Mesenchymal stem cell (in vitro differentiated cells and primary cell): Measurements from ENCODE around the gene CFAP65.

Experiments
- DNase-seq: peaks from one replicate; pipeline ENCODE4 v3.0.0-alpha.2; 2013
- H2AFZ ChIP-seq: one replicate; pipeline ENCODE4 v1.6.1; 2013; ENCODE audit warnings: low read depth, mild to moderate bottlenecking, control low read depth, inconsistent platforms, low read length, moderate library complexity
- H2AK5ac ChIP-seq: 2 replicates; pipeline ENCODE4 v1.6.1; 2013; ENCODE audit warnings: low read length, moderate library complexity, mild to moderate bottlenecking, inconsistent platforms; ENCODE audit not compliant: severe bottlenecking
- H2BK120ac ChIP-seq: one replicate; pipeline ENCODE4 v1.6.1; 2013; ENCODE audit warnings: low read depth, mild to moderate bottlenecking, inconsistent platforms, low read length, moderate library complexity
- H2BK12ac ChIP-seq, 2 experiments: one replicate each; pipeline ENCODE4 v1.6.1; 2013; ENCODE audit warnings: inconsistent platforms in 2 of 2, low read length in 2 of 2, mild to moderate bottlenecking in 2 of 2, moderate library complexity in 2 of 2, control low read depth in 1 of 2
- H2BK15ac ChIP-seq: one replicate; pipeline ENCODE4 v1.6.1; 2013; ENCODE audit warnings: mild to moderate bottlenecking, low read depth, inconsistent platforms; ENCODE audit not compliant: poor library complexity, severe bottlenecking
- H2BK5ac ChIP-seq: 2 replicates; pipeline ENCODE4 v1.6.1; 2013; ENCODE audit warnings: low read depth, mild to moderate bottlenecking, low read length, control low read depth, inconsistent platforms; ENCODE audit not compliant: poor library complexity, severe bottlenecking
- H3K14ac ChIP-seq, 2 experiments: one replicate each; pipeline ENCODE4 v1.6.1; 2013; ENCODE audit warnings: inconsistent platforms in 2 of 2, low read length in 2 of 2, control low read depth in 1 of 2, mild to moderate bottlenecking in 1 of 2, moderate library complexity in 1 of 2
- H3K18ac ChIP-seq, 2 experiments: one replicate each; pipeline ENCODE4 v1.6.1; 2013; ENCODE audit warnings: inconsistent platforms in 2 of 2, low read length in 2 of 2, control low read depth in 1 of 2, low read depth in 1 of 2, mild to moderate bottlenecking in 1 of 2
- H3K23ac ChIP-seq, 2 experiments: one replicate each; pipeline ENCODE4 v1.6.1; 2013; ENCODE audit warnings: inconsistent platforms in 2 of 2, low read length in 2 of 2, mild to moderate bottlenecking in 2 of 2, moderate library complexity in 2 of 2, control low read depth in 1 of 2
- H3K27ac ChIP-seq: 2 replicates; pipeline ENCODE4 v1.5.1; 2013; ENCODE audit warnings: mild to moderate bottlenecking, moderate library complexity, low read length, control low read depth, inconsistent platforms; ENCODE audit not compliant: poor library complexity, severe bottlenecking
- H3K27me3 ChIP-seq, 2 experiments: 2 replicates each; pipeline versions ENCODE4 v1.6.1 to v1.7.0; 2013; ENCODE audit warnings: low read length in 2 of 2, mild to moderate bottlenecking in 2 of 2, moderate library complexity in 2 of 2, control low read depth in 1 of 2, inconsistent platforms in 1 of 2; ENCODE audit not compliant: control insufficient read depth in 1 of 2, insufficient read depth in 1 of 2
- H3K36me3 ChIP-seq, 2 experiments: 2 replicates each; pipeline versions ENCODE4 v1.6.1 to v1.7.0; 2013; ENCODE audit warnings: low read length in 2 of 2, control low read depth in 1 of 2, inconsistent platforms in 1 of 2, low read depth in 1 of 2, mild to moderate bottlenecking in 1 of 2; ENCODE audit not compliant: insufficient read depth in 2 of 2, control insufficient read depth in 1 of 2
- H3K4ac ChIP-seq, 2 experiments: one replicate each; pipeline ENCODE4 v1.6.1; 2013; ENCODE audit warnings: inconsistent platforms in 2 of 2, low read length in 2 of 2, mild to moderate bottlenecking in 2 of 2, moderate library complexity in 2 of 2, control low read depth in 1 of 2, low read depth in 1 of 2
- H3K4me1 ChIP-seq: 2 replicates; pipeline ENCODE4 v1.6.1; 2013; ENCODE audit warnings: low read depth, low read length, control low read depth; ENCODE audit not compliant: control insufficient read depth, insufficient read depth
- H3K4me2 ChIP-seq: 2 replicates; pipeline ENCODE4 v1.6.1; 2013; ENCODE audit warnings: low read length, mild to moderate bottlenecking, inconsistent platforms; ENCODE audit not compliant: poor library complexity, severe bottlenecking
- H3K4me3 ChIP-seq, 2 experiments: 2 replicates each; pipeline versions ENCODE4 v1.5.1 to v1.7.0; 2013; ENCODE audit warnings: low read length in 2 of 2, mild to moderate bottlenecking in 2 of 2, control low read depth in 1 of 2, low read depth in 1 of 2; ENCODE audit not compliant: insufficient read depth in 1 of 2
- H3K79me1 ChIP-seq: replicated peaks from 2 replicates; pipeline ENCODE4 v1.6.1; 2013; ENCODE audit warnings: mild to moderate bottlenecking, control low read depth, low read length, inconsistent platforms; ENCODE audit not compliant: poor library complexity, severe bottlenecking
- H3K9ac ChIP-seq: 2 replicates; pipeline ENCODE4 v1.7.0; 2013; ENCODE audit warnings: mild to moderate bottlenecking, low read length, moderate library complexity
- H3K9me3 ChIP-seq: 2 replicates; pipeline ENCODE4 v1.7.0; 2013; ENCODE audit warnings: mild to moderate bottlenecking, low read length; ENCODE audit not compliant: control insufficient read depth
- H4K8ac ChIP-seq: one replicate; pipeline ENCODE4 v1.6.1; 2013; ENCODE audit warnings: inconsistent platforms, mild to moderate bottlenecking, low read length, moderate library complexity
- H4K91ac ChIP-seq: one replicate; pipeline ENCODE4 v1.6.1; 2013; ENCODE audit warnings: mild to moderate bottlenecking, low read length, inconsistent platforms
- WGBS: methylation state at CpG from one replicate; pipeline ENCODE4 v1.1.7; 2013; ENCODE audit warnings: mixed read lengths; 5-methylcytosine and 5-hydroxymethylcytosine counted together

Gene CFAP65

DNA sequence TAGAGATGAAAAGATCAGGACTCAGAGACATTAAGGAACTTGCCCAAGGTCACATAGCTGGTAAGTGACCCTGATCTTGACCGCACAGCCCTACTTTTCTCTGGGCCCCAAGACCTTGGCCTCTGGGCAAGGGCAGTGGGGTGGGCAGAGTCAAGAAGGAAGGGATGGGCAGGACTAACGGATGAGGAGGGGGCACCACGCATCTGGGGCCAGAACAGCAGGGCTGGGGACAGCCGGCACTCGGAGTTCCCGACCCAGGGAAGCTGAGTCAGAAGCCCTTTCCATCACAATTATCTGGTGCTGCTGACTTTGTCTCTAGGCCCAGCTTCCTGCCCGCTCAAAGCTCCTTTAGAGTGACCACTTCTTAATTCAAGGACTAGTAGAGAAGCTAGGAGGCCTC is 14.4 kb downstream of the CFAP65 start:
- Histone ChIP-seq H2AK5ac (no peak overlapping the region), H3K4me2 (no peak overlapping the region), H3K4me1 (no peaks in the 10 kb centered on the region), H2BK15ac (no peak overlapping the region), H2BK12ac (no peak overlapping the region), H3K4ac (no peak overlapping the region), H3K23ac (no peak overlapping the region), H3K36me3 (no peaks in the 10 kb centered on the region), H3K27me3 (peaks cover 72 to 80% of the 10 kb centered on the region in 2 experiments), H2BK120ac (no peak overlapping the region), H2AFZ (no peak overlapping the region), H3K9me3 (no peaks in the 10 kb centered on the region), H4K8ac (no peak overlapping the region), H3K4me3 (no peak overlapping the region), H4K91ac (no peak overlapping the region), H3K79me1 (no peaks in the 10 kb centered on the region), H3K9ac (no peak overlapping the region), H3K14ac (no peak overlapping the region), H3K27ac (no peak overlapping the region), H3K18ac (no peak overlapping the region), H2BK5ac (no peak overlapping the region)
- DNase-seq: no peak
- 86% methylated on average over 7 of the region's 7 CpGs for WGBS

DNA sequence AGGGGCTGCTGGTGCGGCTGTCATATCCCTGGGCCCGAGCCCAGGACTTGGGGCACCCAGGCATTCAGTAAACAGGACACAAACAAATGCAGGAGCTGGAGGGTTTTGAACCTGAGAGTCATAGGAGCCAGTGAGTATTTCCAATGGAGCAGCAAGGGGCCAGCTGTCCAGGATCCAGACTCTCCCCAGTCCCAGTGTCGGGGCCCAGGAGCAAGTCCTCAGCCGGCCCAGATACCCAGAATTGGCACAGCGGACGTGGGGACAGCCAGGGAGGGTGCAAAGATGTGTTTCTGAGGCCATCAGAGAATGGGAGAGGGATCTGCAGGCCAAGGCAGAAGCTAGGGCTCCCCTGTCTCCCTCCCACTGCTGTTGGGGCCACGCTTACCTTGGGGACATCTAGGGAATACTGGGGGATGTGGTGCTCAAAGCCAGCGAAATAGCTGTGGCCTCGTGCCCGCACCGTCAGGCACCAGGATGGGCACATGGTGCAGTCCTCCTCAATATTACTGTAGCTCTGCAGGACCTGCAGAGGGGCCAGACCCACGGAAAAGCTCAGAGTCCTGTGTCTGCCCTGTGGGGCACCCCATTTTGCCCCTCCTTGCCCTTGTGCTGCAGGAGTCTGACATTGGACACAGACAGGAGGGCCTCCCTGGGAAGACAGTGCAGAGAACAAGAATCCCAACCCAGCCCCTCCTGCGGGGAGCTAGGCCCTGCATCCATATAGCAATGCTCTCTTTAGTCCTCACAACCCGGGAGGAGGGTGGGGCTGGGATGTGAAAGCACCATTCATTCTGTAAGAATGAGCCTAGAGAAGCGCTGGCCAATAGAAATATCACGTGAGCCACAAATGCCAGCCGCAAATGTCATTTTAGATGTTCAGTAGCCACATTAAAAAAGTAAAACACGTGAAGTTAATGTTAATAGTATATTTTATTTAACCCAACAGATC is 15.4 kb downstream of the CFAP65 start:
- Histone ChIP-seq H2BK12ac (no peak overlapping the region), H2AFZ (no peak overlapping the region), H2AK5ac (no peak overlapping the region), H4K91ac (no peak overlapping the region), H4K8ac (no peak overlapping the region), H3K4me1 (no peaks in the 10 kb centered on the region), H3K79me1 (no peaks in the 10 kb centered on the region), H3K18ac (no peak overlapping the region), H3K9ac (no peak overlapping the region), H3K4me3 (no peak overlapping the region), H2BK15ac (no peak overlapping the region), H3K23ac (no peak overlapping the region), H2BK5ac (no peak overlapping the region), H3K14ac (no peak overlapping the region), H3K4ac (no peak overlapping the region), H3K9me3 (no peaks in the 10 kb centered on the region), H3K27ac (no peak overlapping the region), H3K27me3 (peaks cover 75 to 84% of the 10 kb centered on the region in 2 experiments), H2BK120ac (no peak overlapping the region), H3K36me3 (no peaks in the 10 kb centered on the region), H3K4me2 (no peak overlapping the region)
- WGBS: 76% methylated on average over 15 of the region's 18 CpGs
- DNase-seq: no peak

DNA sequence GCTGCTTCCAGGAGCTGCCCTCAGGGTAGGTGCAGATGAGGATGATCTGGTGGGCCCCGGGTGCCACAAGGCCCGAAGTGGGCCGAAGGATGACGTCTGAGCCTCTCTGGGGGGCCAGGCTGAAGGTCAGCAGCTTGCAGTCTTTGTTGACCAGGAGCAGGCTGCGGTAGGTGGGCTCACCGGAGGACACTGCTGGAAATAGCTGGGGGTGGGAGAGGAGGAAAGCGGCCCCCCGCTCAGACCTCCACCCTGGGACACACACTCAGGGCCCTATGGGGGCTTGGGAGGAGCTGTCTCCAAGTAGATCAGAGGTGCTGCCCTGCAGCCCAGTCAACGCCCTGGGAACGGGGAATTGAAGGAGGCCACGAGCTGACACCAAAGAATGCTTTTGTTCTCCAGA is 17.3 kb downstream of the CFAP65 start:
- H3K4me2 ChIP-seq: no peak overlapping the region
- H3K4me3 ChIP-seq: no peak overlapping the region
- peaks cover 82 to 84% of the 10 kb centered on the region in 2 experiments for H3K27me3 ChIP-seq
- no peak overlapping the region for H4K91ac ChIP-seq
- H4K8ac ChIP-seq: no peak overlapping the region
- no peak overlapping the region for H3K4ac ChIP-seq
- H2BK12ac ChIP-seq: no peak overlapping the region
- no peaks in the 10 kb centered on the region for H3K79me1 ChIP-seq
- no peak for DNase-seq
- 79% methylated on average over 11 of the region's 11 CpGs for WGBS
- no peak overlapping the region for H2BK15ac ChIP-seq
- H3K27ac ChIP-seq: no peak overlapping the region
- no peak overlapping the region for H3K18ac ChIP-seq
- H2BK120ac ChIP-seq: no peak overlapping the region
- no peak overlapping the region for H2AFZ ChIP-seq
- no peak overlapping the region for H2AK5ac ChIP-seq
- no peak overlapping the region for H2BK5ac ChIP-seq
- H3K9me3 ChIP-seq: no peaks in the 10 kb centered on the region
- no peaks in the 10 kb centered on the region for H3K36me3 ChIP-seq
- H3K4me1 ChIP-seq: no peaks in the 10 kb centered on the region
- no peak overlapping the region for H3K9ac ChIP-seq
- H3K23ac ChIP-seq: no peak overlapping the region
- no peak overlapping the region for H3K14ac ChIP-seq

DNA sequence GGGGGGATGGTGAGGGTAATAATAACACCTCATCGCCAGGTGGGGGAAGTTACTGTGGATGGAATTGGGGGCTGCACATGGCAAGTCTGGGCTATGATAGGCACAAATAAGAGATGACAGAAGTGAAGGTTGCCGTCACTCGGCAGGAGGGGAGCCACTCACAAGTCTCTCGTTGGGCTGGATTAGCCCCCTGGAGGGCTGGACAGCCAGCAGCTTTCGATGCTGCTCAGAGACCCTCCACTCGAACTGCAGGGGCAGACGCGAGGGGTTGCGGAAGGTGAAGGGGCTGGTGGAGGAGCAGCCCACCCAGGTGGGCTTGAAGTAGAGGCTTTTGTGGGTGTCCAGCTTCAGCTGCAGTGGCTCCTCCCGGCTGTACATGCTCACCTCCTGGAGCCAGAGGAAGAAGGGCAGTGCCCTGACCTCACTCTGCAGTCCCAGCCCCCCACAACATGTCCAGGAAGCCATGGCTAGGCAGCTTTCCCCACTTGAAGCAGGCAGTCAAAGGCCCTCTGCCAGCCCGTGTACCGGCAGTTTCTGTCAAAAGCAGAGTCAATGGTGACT is 18.2 kb downstream of the CFAP65 start:
- DNase-seq: no peak
- no peaks in the 10 kb centered on the region for H3K4me1 ChIP-seq

More for the DNA sequence above, 18.2 kb downstream of the CFAP65 start:
- H3K9me3 ChIP-seq: no peaks in the 10 kb centered on the region
- H3K4me2 ChIP-seq: no peak overlapping the region
- no peak overlapping the region for H4K91ac ChIP-seq
- no peaks in the 10 kb centered on the region for H3K79me1 ChIP-seq
- H3K18ac ChIP-seq: no peak overlapping the region
- H2AK5ac ChIP-seq: no peak overlapping the region
- no peak overlapping the region for H2BK120ac ChIP-seq
- no peak overlapping the region for H3K4me3 ChIP-seq
- no peak overlapping the region for H4K8ac ChIP-seq
- no peak overlapping the region for H3K4ac ChIP-seq
- H2BK12ac ChIP-seq: no peak overlapping the region
- no peak overlapping the region for H2BK15ac ChIP-seq
- H3K27ac ChIP-seq: no peak overlapping the region
- H2BK5ac ChIP-seq: no peak overlapping the region
- 82% methylated on average over 12 of the region's 12 CpGs for WGBS
- no peak overlapping the region for H3K23ac ChIP-seq
- H2AFZ ChIP-seq: no peak overlapping the region
- peaks cover 84% of the 10 kb centered on the region in 2 experiments for H3K27me3 ChIP-seq
- H3K9ac ChIP-seq: no peak overlapping the region
- H3K14ac ChIP-seq: no peak overlapping the region
- no peaks in the 10 kb centered on the region for H3K36me3 ChIP-seq
